Vagina (tissue), 2 donors: ENCODE data around the gene CACNA1C.

Experiments used
- POLR2A ChIP-seq, 2 donors: fragments of 450-650 bp; IDR thresholded peaks; one replicate each; pipeline ENCODE4 v1.6.1; 2017; ENCODE audit warnings: antibody characterized with exemption in 2 of 2, mild to moderate bottlenecking in 2 of 2, moderate library complexity in 2 of 2
- TF ChIP-seq, protein P1 (sequence below), 3 experiments: fragments of 450-650 bp in 2 of 3; fragments of 200-600 bp in 1 of 3; sonication (generic) in 1 of 3; IDR thresholded peaks; one replicate each; pipeline ENCODE4 v1.5.1; 2017 to 2019; ENCODE audit warnings: antibody characterized with exemption in 3 of 3, mild to moderate bottlenecking in 2 of 3, moderate library complexity in 2 of 3

DNA sequence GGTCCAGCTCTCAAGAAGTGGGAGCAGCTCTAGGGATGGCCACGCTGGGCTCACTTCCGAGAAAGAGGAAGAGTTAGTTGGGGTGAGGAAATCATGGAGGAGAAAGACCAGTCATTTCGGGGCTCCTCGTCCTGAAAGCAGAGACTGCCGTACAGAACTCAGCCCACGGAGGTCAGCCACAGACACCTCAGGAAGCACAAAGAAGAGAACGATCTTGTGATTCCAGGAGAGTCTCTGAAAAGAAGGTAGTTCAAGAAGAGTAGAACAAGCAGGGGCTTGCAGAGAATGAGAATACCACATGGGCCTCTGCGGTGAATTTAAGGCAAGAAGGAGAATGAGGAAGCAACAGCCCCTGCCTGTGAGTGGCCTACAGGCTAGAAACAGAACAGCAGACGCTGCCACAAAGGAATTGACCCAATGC lies 311.9 kb downstream of the CACNA1C start:
- TF ChIP-seq, protein P1, sequence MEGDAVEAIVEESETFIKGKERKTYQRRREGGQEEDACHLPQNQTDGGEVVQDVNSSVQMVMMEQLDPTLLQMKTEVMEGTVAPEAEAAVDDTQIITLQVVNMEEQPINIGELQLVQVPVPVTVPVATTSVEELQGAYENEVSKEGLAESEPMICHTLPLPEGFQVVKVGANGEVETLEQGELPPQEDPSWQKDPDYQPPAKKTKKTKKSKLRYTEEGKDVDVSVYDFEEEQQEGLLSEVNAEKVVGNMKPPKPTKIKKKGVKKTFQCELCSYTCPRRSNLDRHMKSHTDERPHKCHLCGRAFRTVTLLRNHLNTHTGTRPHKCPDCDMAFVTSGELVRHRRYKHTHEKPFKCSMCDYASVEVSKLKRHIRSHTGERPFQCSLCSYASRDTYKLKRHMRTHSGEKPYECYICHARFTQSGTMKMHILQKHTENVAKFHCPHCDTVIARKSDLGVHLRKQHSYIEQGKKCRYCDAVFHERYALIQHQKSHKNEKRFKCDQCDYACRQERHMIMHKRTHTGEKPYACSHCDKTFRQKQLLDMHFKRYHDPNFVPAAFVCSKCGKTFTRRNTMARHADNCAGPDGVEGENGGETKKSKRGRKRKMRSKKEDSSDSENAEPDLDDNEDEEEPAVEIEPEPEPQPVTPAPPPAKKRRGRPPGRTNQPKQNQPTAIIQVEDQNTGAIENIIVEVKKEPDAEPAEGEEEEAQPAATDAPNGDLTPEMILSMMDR (IDR thresholded peaks at IDR 0.05) = no peak
- no peak for TF ChIP-seq POLR2A (IDR thresholded peaks at IDR 0.05)
